RWPE2 (cell line): ENCODE results near the gene NTN5.

Experiments used
- ATAC-seq: fragments of 200-7000 bp; cut with Tn5 transposase; 3 replicates; pipeline ENCODE4 v1.9.1; 2021; ENCODE audit warnings: low read depth
- DNase-seq: peaks from one replicate; pipeline ENCODE4 v3.0.0-alpha.2; 2020; ENCODE audit warnings: low spot score
- H3K27ac ChIP-seq: fragments of 450-650 bp; 2 replicates; pipeline ENCODE4 v1.5.1; 2017; ENCODE audit warnings: mild to moderate bottlenecking; ENCODE audit not compliant: poor library complexity, severe bottlenecking
- H3K27me3 ChIP-seq: fragments of 250-450 bp; sonication (Bioruptor Pico); 2 replicates; pipeline ENCODE4 v1.5.1; 2021; ENCODE audit warnings: mild to moderate bottlenecking, moderate library complexity; ENCODE audit not compliant: insufficient read depth, poor library complexity, severe bottlenecking
- H3K36me3 ChIP-seq: fragments of 250-450 bp; sonication (Bioruptor Pico); 2 replicates; pipeline ENCODE4 v1.5.1; 2020; ENCODE audit warnings: low read depth, mild to moderate bottlenecking, moderate library complexity
- H3K4me1 ChIP-seq: fragments of 250-450 bp; sonication (Bioruptor Pico); 2 replicates; pipeline ENCODE4 v1.5.1; 2021; ENCODE audit warnings: mild to moderate bottlenecking, moderate library complexity; ENCODE audit not compliant: insufficient read depth, poor library complexity, severe bottlenecking
- H3K4me3 ChIP-seq: fragments of 250-450 bp; sonication (Bioruptor Pico); 2 replicates; pipeline ENCODE4 v1.5.1; 2021; ENCODE audit warnings: mild to moderate bottlenecking, moderate library complexity; ENCODE audit not compliant: severe bottlenecking
- H3K9me3 ChIP-seq: fragments of 250-450 bp; sonication (Bioruptor Pico); 2 replicates; pipeline ENCODE4 v1.5.1; 2021; ENCODE audit warnings: mild to moderate bottlenecking, moderate library complexity; ENCODE audit not compliant: severe bottlenecking
- CTCF ChIP-seq: fragments of 450-650 bp; IDR thresholded peaks from one replicate; pipeline ENCODE4 v1.5.1; 2017; ENCODE audit warnings: mild to moderate bottlenecking, moderate library complexity; ENCODE audit not compliant: poor library complexity, severe bottlenecking

Gene NTN5

GRCh38 chr19:48648134-48648533 is 24.7 kb downstream of the NTN5 start:
- ATAC-seq (no peak), DNase-seq (no peak)
- H3K27ac ChIP-seq: no peak overlapping the region
- no peaks in the 10 kb centered on the region for H3K9me3 ChIP-seq
- no peak for TF ChIP-seq CTCF
- H3K36me3 ChIP-seq: no peaks in the 10 kb centered on the region
- peaks cover 9% of the 10 kb centered on the region for H3K4me1 ChIP-seq
- no peak overlapping the region for H3K4me3 ChIP-seq
- no peaks in the 10 kb centered on the region for H3K27me3 ChIP-seq

- peak; percentile 2 for TF ChIP-seq CTCF
- Histone ChIP-seq H3K27me3 (no peaks in the 10 kb centered on the region), H3K9me3 (no peaks in the 10 kb centered on the region), H3K27ac (no peak overlapping the region), H3K4me3 (peak overlapping the region; percentile 34), H3K4me1 (peaks cover 9% of the 10 kb centered on the region), H3K36me3 (no peaks in the 10 kb centered on the region)
- DNase-seq (no peak), ATAC-seq (no peak)
Observed at GRCh38 chr19:48646722-48647216, 26.0 kb downstream of the NTN5 start.

GRCh38 chr19:48646001-48646721 is 26.7 kb downstream of the NTN5 start, which contains the start of gene CA11:
CA11 (minus strand) TSS chr19:48646187; CDS start chr19:48645632, 555 bp downstream.
- Histone ChIP-seq H3K27ac (peak within 1 kb of the TSS; percentile 26), H3K36me3 (no peaks in the 10 kb centered on the region), H3K4me1 (peaks cover 9% of the 10 kb centered on the region), H3K9me3 (no peaks in the 10 kb centered on the region), H3K4me3 (peak within 1 kb of the TSS; percentile 34), H3K27me3 (no peaks in the 10 kb centered on the region)
- ATAC-seq: peak; percentile 85
- peak; percentile 86 for TF ChIP-seq CTCF
- DNase-seq: peak; percentile 82

- Histone ChIP-seq H3K36me3 (no peaks in the 10 kb centered on the region), H3K4me3 (peak overlapping the region; percentile 34), H3K27ac (peak overlapping the region; percentile 26), H3K9me3 (no peaks in the 10 kb centered on the region), H3K27me3 (no peaks in the 10 kb centered on the region), H3K4me1 (peaks cover 9% of the 10 kb centered on the region)
- peak; percentile 3; the same call in 2 of the 3 replicates for ATAC-seq
- no peak for TF ChIP-seq CTCF
- DNase-seq: no peak
Observed at GRCh38 chr19:48645620-48646000, 27.2 kb downstream of the NTN5 start.
